Sigmoid colon (tissue), 4 donors: ENCODE measurements around the gene CACNA1C.

ENCODE experiments used
- EP300 ChIP-seq, 4 donors: sonication (generic); formaldehyde crosslinking; IDR thresholded peaks; one replicate each; pipeline ENCODE4 v1.6.1; 2017; ENCODE audit warnings: antibody characterized with exemption in 4 of 4
- POLR2A ChIP-seq, 2 donors: fragments of 450-650 bp; IDR thresholded peaks; one replicate each; pipeline ENCODE4 v1.6.1; 2016; ENCODE audit warnings: antibody characterized with exemption in 2 of 2, mild to moderate bottlenecking in 2 of 2, moderate library complexity in 2 of 2

DNA sequence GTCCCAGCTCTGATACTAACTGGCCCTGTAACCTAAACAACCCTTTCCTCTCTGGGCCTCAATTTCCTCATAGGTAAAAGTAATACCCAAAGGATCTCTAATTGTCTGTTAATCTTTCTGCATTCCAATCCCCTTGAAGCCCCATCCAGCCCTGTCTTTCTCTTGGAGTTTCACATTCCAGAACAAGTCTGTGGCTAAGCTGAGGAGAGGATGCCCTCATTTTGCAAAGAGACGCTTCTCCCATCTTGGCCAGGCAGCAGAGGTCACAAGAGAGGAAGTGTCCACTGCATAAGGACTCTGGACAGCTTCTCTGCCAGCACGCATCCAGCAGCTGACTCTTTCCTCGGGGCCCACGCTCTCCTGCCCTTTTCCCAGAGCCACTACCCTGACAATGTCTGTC is 478.6 kb downstream of the CACNA1C start:
- TF ChIP-seq EP300 (IDR thresholded peaks at IDR 0.05), result no peak
- TF ChIP-seq POLR2A (IDR thresholded peaks at IDR 0.05), result no peak
